Kidney tubule cell (primary cell): ENCODE measurements around the gene TMEM141.
"Not testable (repeated sequence)": the region's sequence is repeated elsewhere in the genome, so short reads cannot be mapped to it uniquely, and the experiment has no call there.

Experiments used
- DNase-seq: peaks from one replicate; pipeline ENCODE4 v3.0.0-alpha.2; 2018; ENCODE audit warnings: low spot score

Gene TMEM141

GRCh38 chr9:136773386-136774044 is 17.6 kb upstream of the TMEM141 start:
- DNase-seq, result no peak

DNA sequence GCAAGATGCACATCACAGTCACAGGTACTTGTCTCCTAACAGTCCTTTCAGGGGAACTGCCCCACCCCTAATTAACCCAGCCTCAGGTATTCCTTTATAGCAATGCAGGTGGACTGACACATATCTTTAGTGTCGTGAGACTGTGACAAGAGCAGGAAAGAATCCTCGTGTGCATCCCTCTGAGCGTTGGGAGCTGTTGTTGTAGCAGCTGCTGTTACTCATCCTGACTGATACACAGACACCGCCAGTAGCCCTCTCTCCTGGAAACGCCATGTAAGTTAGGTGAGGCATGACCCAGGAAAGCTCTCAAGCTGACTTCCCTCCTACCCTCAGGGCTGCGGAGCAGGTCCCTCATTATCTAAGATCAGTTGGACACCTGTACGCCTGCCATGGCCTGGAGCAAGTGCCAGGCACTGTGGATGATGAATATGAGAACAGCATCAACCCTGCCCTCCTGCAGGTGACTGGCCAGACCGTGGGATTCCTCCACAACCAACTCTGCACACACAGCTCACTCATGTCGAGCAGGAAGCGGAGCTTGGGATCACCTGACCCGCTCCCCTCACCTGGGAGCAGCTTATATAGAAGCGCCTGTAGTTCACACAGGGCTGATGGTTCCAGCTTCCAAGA is 16.6 kb upstream of the TMEM141 start:
- no peak for DNase-seq

DNA sequence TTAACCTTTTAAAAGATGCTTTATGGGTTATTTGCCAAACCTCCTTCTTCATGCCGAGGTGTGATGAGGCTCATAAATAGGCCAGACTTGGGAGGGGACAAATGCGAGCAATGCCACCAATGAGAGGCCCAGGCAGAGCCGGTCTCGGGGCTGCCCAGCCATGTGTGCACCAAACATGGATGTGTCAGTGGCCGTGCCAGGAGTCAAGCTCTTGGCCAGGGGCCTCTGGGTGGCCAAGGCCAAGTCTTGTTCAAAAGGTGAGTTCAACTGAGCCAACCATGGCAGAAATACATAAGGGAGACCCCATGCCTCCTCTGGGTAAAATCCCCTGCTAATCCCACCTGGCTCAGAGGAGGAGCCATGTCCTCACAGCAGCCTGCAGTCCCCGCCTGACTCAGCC is 16.0 kb upstream of the TMEM141 start:
- no peak for DNase-seq

GRCh38 chr9:136776947-136777346 is 14.2 kb upstream of the TMEM141 start:
- no peak for DNase-seq

DNA sequence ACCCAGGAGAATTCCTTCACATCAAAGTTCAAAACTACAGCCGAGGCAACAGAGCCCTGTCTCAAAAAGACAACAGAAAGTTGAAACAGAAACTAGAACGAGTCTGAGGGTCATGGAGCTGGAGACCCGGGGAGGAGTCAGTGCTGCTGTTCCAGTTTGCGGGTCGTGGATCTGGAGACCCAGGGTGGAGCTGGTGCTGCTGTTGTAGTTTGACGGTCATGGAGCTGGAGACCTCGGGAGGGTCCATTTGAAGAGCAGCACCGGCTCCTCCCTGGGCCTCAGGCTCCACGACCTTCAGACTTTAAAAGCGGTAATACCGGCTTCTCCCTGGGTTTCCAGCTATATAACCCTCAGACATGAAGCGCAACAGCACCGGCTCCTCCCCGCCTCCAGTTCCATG is 13.8 kb upstream of the TMEM141 start:
- DNase-seq, result no peak

DNA sequence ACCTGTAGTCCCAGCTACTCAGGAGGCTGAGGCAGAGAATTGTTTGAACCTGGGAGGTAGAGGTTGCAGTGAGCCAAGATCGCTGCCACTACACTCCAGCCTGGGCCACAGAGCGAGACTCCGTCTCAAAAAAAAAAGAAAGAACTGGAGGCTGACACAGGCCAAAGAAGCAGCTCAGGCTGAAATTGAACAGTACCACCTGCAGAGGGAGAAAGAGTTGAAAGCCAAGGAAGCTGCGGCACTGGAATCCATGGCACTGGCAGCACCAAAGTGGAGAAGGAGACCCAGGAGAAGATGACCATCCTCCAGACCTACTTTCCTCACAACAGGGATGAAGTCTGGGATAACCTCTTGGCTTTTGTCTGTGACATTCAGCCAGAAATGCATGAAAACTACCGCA is 11.3 kb upstream of the TMEM141 start:
- no peak for DNase-seq

GRCh38 chr9:136782452-136782851 is 8.7 kb upstream of the TMEM141 start:
- DNase-seq, result no peak

DNA sequence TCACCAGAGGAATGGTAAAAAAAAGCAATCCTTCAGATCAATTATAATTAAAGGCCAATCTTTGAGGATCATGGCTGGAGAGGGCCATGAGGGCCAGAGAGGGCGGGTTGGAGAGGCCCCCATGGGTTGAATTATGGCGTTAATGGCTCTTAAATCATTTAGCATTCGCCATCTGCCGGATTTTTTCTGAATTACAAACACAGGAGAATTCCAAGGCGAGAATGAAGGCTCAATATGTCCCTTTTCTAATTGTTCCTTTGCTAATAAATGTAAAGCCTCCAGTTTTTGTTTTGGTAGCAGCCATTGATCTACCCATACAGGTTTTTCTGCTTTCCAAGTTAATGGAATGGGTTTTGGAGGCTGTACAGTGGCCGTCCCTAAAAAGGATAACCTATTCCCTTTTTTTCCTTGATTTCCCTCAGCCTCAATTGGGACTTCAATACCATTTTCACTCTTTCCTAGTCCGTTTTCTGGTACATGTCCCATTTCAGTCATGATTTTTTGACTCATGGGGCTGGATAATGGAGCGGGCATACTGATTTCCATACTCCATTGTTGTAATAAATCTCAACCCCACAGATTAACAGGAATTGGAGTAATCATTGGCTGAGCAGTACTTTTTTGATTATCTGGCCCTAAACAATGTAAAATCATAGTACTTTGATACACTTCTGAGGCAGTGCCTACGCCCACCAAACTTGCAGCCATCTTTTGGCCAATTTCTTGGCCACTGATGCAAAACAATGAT is 6.7 kb upstream of the TMEM141 start:
- no peak for DNase-seq

GRCh38 chr9:136784997-136785361 is 6.2 kb upstream of the TMEM141 start:
- DNase-seq, result peak; percentile 61

GRCh38 chr9:136785565-136786355 is 5.4 kb upstream of the TMEM141 start:
- peak; percentile 74 for DNase-seq

DNA sequence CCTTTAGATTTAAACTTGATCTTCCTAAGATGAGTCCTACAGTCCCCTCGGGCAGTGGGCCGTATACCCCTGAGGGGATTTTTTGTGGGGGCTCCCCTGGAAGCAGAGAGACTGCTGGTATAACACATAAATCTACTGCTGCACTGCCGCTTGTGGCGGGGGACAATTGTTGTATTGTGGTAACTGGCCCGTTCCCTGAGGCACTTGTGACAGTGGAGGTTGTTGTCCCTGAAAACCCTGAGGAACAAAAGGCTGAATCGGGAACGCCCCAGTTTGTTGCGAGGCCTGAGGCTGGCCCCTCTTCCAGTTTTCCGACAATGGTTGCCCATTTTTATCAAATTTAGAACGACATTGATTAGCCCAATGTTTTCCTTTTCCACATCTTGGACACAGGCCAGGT is 4.7 kb upstream of the TMEM141 start:
- DNase-seq, result no peak

GRCh38 chr9:136786983-136787382 is 4.2 kb upstream of the TMEM141 start:
- not testable (repeated sequence) for DNase-seq

- peak; percentile 65 for DNase-seq
Observed at GRCh38 chr9:136787690-136788400, 3.3 kb upstream of the TMEM141 start.

- DNase-seq, result not testable (repeated sequence)
Observed at GRCh38 chr9:136788644-136789522, 2.3 kb upstream of the TMEM141 start.

DNA sequence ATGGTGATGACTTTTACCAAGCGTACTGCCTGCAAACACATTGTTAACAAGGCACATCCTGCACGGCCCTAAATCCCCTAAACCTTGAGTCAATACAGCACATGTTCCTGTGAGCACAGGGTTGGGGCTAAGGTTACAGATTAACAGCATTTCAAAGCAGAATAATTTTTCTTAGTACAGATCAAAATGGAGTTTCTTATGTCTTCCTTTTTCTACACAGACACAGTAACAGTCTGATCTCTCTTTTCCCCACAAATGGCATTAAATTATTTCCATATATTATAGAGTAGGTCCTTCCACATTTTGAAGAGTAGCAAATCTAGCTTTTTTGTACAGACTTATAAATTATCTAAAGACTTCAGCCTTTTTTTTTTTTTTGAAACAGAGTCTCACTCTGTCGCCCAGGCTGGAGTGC is 1.6 kb upstream of the TMEM141 start:
- DNase-seq, result no peak

DNA sequence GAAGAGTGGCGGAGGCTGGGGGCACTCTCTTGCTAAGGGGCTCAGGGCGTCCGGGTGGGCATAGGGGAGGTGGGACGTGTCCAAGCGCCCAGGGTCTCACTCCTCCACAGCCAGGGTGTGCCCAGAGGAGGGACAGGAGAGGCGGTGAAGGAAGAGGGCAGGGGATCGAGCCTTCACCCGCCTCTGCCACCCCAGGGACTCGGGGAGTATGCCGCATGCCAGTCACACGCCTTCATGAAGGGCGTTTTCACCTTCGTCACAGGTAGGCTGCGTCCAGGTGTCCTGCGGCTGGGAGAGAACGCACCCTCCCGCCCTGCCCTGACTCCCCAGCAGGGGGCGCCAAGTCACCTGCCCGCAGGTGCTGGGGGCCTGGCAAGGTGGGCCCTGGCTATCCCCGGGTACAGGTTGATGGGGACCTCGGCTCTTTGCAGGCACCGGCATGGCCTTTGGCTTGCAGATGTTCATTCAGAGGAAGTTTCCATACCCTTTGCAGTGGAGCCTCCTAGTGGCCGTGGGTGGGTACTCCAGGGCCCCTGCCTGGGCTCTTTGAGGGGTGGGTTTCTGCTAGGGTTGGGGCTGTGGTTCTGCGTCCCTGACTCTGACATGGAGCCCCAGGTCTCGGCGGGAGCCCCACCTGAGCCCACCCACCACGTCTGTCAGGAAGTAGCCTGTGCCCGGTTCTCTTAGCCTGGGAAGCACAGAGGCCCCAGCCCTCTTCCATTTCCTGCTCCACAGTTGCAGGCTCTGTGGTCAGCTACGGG is 552 bp downstream of the TMEM141 start:
- DNase-seq, result peak; percentile 78

- DNase-seq, result no peak
Observed at GRCh38 chr9:136792321-136793085, 1.4 kb downstream of the TMEM141 start.

DNA sequence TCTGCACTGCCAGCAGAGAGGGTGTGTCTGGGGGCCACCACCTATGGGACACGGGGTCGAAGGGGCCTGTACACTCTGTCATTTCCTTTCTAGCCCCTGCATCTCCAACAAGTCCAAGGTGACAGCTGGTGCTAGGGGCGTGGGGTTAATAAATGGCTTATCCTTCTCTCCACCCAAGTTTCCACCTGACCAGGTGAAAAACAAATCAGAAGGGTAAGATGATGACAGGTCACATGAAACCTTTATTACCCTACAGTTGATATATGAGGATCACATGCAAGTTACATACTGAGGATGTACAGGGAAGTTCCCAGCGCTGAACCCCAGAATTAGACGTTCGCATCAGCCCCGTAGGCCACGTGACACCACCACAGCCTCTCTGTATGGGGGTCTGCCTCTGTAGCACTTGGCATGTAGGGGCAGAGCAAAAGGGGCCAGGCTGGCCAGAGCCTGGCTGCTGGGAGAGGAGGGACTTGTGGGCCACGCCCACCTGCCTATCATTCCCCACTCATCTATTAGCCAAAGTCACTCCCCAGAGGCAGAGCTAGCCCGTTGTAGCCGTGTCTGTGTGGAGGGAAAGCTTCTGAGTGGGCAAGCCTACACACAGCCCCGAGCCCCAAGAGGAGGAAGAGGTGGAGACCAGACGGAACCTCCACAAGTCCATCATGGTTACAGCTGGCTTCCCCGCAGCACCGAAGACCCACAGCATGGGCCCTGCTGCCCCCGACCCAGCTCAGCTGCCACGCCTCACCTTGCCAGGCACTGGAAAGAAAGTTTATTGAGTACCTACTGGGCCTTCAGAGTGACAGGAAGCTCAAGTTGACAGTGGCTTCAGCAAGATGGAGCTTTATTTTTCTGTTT is 2.2 kb downstream of the TMEM141 start:
- DNase-seq, result no peak
